ENCODE data around the gene UXS1.
"Not testable (repeated sequence)": the region's sequence is repeated elsewhere in the genome, so short reads cannot be mapped to it uniquely, and the experiment has no call there.

UXS1 gene

GRCh38 chr2:106193977-106194778 lies at the start of gene UXS1:
Gene UXS1, minus strand, starts transcription at chr2:106194301. Its CDS starts 60 bp downstream, at chr2:106194241.
- peak; percentile 88 for DNase-seq

- DNase-seq, result not testable (repeated sequence)
Observed at GRCh38 chr2:106239491-106239890, 45.4 kb upstream of the UXS1 start.

- not testable (repeated sequence) for DNase-seq
Observed at GRCh38 chr2:106235392-106235791, 41.3 kb upstream of the UXS1 start.

- no peak for DNase-seq
Observed at GRCh38 chr2:106233350-106233706, 39.2 kb upstream of the UXS1 start.

- no peak for DNase-seq
Observed at GRCh38 chr2:106232638-106233349, 38.7 kb upstream of the UXS1 start.

GRCh38 chr2:106223347-106223746 lies 29.2 kb upstream of the UXS1 start:
- DNase-seq, result no peak

- not testable (repeated sequence) for DNase-seq
Observed at GRCh38 chr2:106222057-106222456, 28.0 kb upstream of the UXS1 start.

GRCh38 chr2:106219813-106220212 lies 25.7 kb upstream of the UXS1 start:
- no peak for DNase-seq

GRCh38 chr2:106219157-106219556 lies 25.1 kb upstream of the UXS1 start:
- not testable (repeated sequence) for DNase-seq

GRCh38 chr2:106208874-106209273 lies 14.8 kb upstream of the UXS1 start:
- DNase-seq, result no peak

- no peak for DNase-seq
Observed at GRCh38 chr2:106208399-106208798, 14.3 kb upstream of the UXS1 start.

GRCh38 chr2:106207246-106207645 lies 13.1 kb upstream of the UXS1 start:
- no peak for DNase-seq

- no peak for DNase-seq
Observed at GRCh38 chr2:106205488-106205887, 11.4 kb upstream of the UXS1 start.

- not testable (repeated sequence) for DNase-seq
Observed at GRCh38 chr2:106204551-106204950, 10.4 kb upstream of the UXS1 start.

- DNase-seq, result no peak
Observed at GRCh38 chr2:106201661-106202060, 7.6 kb upstream of the UXS1 start.

GRCh38 chr2:106197878-106198277 lies 3.8 kb upstream of the UXS1 start:
- no peak for DNase-seq

- no peak for DNase-seq
Observed at GRCh38 chr2:106195981-106196380, 1.9 kb upstream of the UXS1 start.

- DNase-seq, result no peak
Observed at GRCh38 chr2:106195456-106195855, 1.4 kb upstream of the UXS1 start.

GRCh38 chr2:106193690-106193976 lies 468 bp downstream of the UXS1 start:
- no peak for DNase-seq

GRCh38 chr2:106192752-106193689 lies 1.1 kb downstream of the UXS1 start:
- DNase-seq, result no peak

- DNase-seq, result no peak
Observed at GRCh38 chr2:106191511-106192016, 2.5 kb downstream of the UXS1 start.

- DNase-seq, result no peak
Observed at GRCh38 chr2:106189764-106190468, 4.2 kb downstream of the UXS1 start.

- DNase-seq, result no peak
Observed at GRCh38 chr2:106189325-106189724, 4.8 kb downstream of the UXS1 start.
